ENCODE measurements around the gene RGS3. TPM values are rescaled to one million over a fixed set of nuclear protein-coding genes. Genes with fewer than 3 reads are reported as not detected.

RGS3 gene
- total RNA-seq, 1 donor from 2014 or later, result 18.9 TPM

DNA sequence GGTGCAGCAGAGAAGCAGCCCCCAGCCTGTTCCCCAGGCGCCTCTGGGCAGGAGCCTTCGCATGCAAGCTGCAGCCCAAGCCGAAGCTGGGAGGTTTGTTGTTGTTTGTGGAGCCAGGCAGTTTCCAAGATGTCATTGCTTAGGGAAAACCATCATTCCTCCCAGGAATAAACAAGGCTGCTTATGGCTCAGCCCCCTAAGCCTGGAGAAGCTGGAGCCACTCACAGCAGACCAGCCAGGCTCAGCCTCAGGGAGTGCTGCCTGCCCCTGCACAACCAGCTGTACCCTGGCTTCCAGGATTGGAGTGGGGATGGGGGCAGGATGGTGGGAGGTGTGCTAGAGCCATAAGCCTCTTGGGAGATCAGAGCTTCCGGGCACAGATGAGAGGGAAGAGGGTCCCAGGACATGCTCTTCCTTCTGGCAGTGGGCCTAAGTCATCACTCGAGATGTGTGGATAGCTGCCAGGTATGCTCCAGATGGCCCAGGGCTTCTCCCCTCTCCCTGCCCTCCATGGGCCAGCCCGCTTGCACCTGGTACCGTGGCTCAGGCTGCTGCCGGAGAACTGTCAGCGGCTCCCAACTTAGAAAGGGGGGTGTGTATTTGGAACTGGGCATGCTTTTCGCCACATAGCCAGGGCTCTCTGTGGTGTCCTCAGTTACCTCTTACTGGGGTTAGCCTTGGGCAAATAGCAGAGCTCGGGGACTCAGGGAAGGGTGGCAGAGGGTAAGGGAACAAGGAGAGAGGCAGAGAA lies 105.2 kb downstream of the RGS3 start:
- no peak for DNase-seq
- peaks cover 6% of the 10 kb centered on the region for H3K27me3 Mint-ChIP-seq (ENCODE audit: unreplicated experiment)
- H3K9me3 Mint-ChIP-seq (ENCODE audit: unreplicated experiment), result peaks cover 10% of the 10 kb centered on the region
- H3K4me1 Mint-ChIP-seq (ENCODE audit: low read depth, unreplicated experiment), result peaks cover 20% of the 10 kb centered on the region
- no peak for TF ChIP-seq CTCF (IDR thresholded peaks at IDR 0.05; ENCODE audit: partially characterized antibody, unreplicated experiment)
- H3K27ac Mint-ChIP-seq (ENCODE audit: unreplicated experiment), result no peak overlapping the region
- no peak overlapping the region for H3K4me3 Mint-ChIP-seq (ENCODE audit: unreplicated experiment)
- no peaks in the 10 kb centered on the region for H3K36me3 Mint-ChIP-seq (ENCODE audit: unreplicated experiment)

- no peak overlapping the region for H3K27ac Mint-ChIP-seq (ENCODE audit: unreplicated experiment)
- DNase-seq, result no peak
- peaks cover 10% of the 10 kb centered on the region for H3K9me3 Mint-ChIP-seq (ENCODE audit: unreplicated experiment)
- H3K36me3 Mint-ChIP-seq (ENCODE audit: unreplicated experiment), result no peaks in the 10 kb centered on the region
- no peak for TF ChIP-seq CTCF (IDR thresholded peaks at IDR 0.05; ENCODE audit: partially characterized antibody, unreplicated experiment)
- peaks cover 20% of the 10 kb centered on the region for H3K4me1 Mint-ChIP-seq (ENCODE audit: low read depth, unreplicated experiment)
- peaks cover 11% of the 10 kb centered on the region for H3K27me3 Mint-ChIP-seq (ENCODE audit: unreplicated experiment)
- peak overlapping the region; percentile 63 for H3K4me3 Mint-ChIP-seq (ENCODE audit: unreplicated experiment)
These were observed 106.0 kb downstream of the RGS3 start for GRCh38 chr9:113569472-113570060.

DNA sequence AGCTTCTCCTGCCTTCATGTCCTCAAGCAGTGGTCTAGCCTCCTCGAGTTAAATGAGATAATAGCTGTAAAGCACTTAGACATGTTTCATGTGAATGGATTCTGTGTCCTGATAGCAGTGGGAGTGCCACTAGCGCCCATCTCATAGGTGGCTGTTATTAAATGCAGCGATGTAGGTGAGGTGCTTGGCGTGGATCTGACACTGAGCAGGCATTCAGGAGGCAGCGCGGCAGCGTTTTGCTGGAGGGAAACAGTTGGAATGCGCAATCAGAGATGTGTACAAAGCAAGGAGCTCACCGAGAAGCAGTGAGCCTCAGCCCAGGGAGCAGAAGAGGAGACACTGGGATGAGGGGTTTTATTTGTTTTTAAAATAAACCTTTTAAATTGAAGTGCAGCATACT lies 106.6 kb downstream of the RGS3 start:
- no peak for TF ChIP-seq CTCF (IDR thresholded peaks at IDR 0.05; ENCODE audit: partially characterized antibody, unreplicated experiment)
- Mint-ChIP-seq H3K27me3 (ENCODE audit: unreplicated experiment) (peaks cover 10% of the 10 kb centered on the region), H3K4me1 (ENCODE audit: low read depth, unreplicated experiment) (peaks cover 14% of the 10 kb centered on the region), H3K4me3 (ENCODE audit: unreplicated experiment) (no peak overlapping the region), H3K9me3 (ENCODE audit: unreplicated experiment) (peaks cover 10% of the 10 kb centered on the region), H3K36me3 (ENCODE audit: unreplicated experiment) (no peaks in the 10 kb centered on the region), H3K27ac (ENCODE audit: unreplicated experiment) (no peak overlapping the region)
- DNase-seq, result no peak

DNA sequence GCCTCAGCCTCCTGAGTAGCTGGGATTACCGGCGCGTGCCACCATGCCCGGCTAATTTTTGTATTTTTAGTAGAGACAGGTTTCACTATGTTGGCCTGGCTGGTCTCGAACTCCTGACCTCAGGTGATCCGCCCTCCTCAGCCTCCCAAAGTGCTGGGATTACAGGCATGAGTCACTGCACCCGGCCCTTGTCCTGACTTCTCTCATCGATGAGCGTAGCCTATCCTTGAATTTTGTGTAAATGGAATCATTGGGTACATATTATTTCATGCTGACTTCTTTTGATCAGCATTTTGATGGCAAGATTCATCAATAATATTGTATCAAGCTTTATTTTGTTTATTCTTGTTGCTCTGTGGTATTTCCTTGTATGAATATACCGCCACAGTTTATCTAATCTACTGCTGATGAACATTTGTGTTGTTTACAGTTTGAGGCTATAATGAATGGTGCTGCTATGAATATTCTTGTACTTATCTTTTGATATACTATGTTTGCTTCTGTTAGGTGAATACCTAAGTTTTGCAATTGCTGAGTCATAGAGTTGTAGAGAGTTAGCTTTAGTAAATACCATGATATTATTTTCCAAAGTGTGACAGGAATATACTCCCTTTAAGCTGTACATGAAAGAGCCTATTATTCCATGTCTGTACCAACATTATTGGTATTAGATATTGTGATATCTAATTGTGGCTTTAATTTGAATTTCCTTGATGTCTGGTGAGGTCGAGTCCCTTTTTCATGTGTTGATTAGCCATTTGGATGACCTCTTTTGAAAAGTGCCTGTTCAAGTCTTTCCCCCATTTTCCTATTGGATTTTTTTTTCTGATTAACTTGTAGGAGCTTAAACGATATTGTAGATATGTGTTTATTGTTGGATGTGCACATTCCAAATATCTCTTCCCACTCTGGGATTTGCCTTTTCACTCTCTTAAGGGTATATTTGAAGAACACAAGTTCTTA lies 107.5 kb downstream of the RGS3 start:
- peaks cover 10% of the 10 kb centered on the region for H3K9me3 Mint-ChIP-seq (ENCODE audit: unreplicated experiment)
- H3K4me3 Mint-ChIP-seq (ENCODE audit: unreplicated experiment), result no peak overlapping the region
- no peak for DNase-seq
- peaks cover 9% of the 10 kb centered on the region for H3K27me3 Mint-ChIP-seq (ENCODE audit: unreplicated experiment)
- TF ChIP-seq CTCF (IDR thresholded peaks at IDR 0.05; ENCODE audit: partially characterized antibody, unreplicated experiment), result no peak
- H3K36me3 Mint-ChIP-seq (ENCODE audit: unreplicated experiment), result no peaks in the 10 kb centered on the region
- peaks cover 7% of the 10 kb centered on the region for H3K4me1 Mint-ChIP-seq (ENCODE audit: low read depth, unreplicated experiment)
- no peak overlapping the region for H3K27ac Mint-ChIP-seq (ENCODE audit: unreplicated experiment)
